Upper lobe of right lung (tissue), 1 donor: ENCODE data around the gene AFAP1L2. TPM values are rescaled to one million over a fixed set of nuclear protein-coding genes. Genes with fewer than 3 reads are reported as not detected.

ENCODE experiments used
- ATAC-seq: fragments of 200-7000 bp; cut with Tn5 transposase; one replicate; pipeline ENCODE4 v1.9.1; 2020; ENCODE audit warnings: mild to moderate bottlenecking, moderate library complexity
- DNase-seq: peaks from one replicate; pipeline ENCODE4 v3.0.0-alpha.2; 2020
- H3K27ac ChIP-seq: fragments of 200-600 bp; one replicate; pipeline ENCODE4 v1.8.0; 2022
- H3K27me3 ChIP-seq: fragments of 200-600 bp; one replicate; pipeline ENCODE4 v1.8.0; 2022; ENCODE audit warnings: mild to moderate bottlenecking
- H3K36me3 ChIP-seq: fragments of 200-600 bp; one replicate; pipeline ENCODE4 v1.8.0; 2022
- H3K4me1 ChIP-seq: fragments of 200-600 bp; one replicate; pipeline ENCODE4 v1.8.0; 2022
- H3K4me3 ChIP-seq: fragments of 200-600 bp; one replicate; pipeline ENCODE4 v1.8.0; 2022; ENCODE audit warnings: mild to moderate bottlenecking
- H3K9me3 ChIP-seq: fragments of 200-600 bp; one replicate; pipeline ENCODE4 v1.8.0; 2022
- intact Hi-C: fragments of 100-400 bp; cut with DNase I; formaldehyde crosslinking; loops from one replicate; pipeline ENCODE4 v1.11.0; 2022
- total RNA-seq: library from RNA; stranded (reverse); fragmentation: NEBNext Ultra II Directional; extraction: Animal tissue kit (Norgen Biotek cat#: 25700); gene quantifications from one replicate; pipeline ENCODE4 v1.2.1, GENCODE V29; 2021
- TF ChIP-seq, protein P1 (sequence below): fragments of 200-600 bp; IDR thresholded peaks from one replicate; pipeline ENCODE4 v1.8.0; 2022; ENCODE audit warnings: antibody characterized with exemption
- donor health status: DM: no; HTN: yes; CAD: no; lungs with severe emphysema.

Gene AFAP1L2
- total RNA-seq, 1 donor from 2014 or later, result 10.1 TPM

- TF ChIP-seq, protein P1, sequence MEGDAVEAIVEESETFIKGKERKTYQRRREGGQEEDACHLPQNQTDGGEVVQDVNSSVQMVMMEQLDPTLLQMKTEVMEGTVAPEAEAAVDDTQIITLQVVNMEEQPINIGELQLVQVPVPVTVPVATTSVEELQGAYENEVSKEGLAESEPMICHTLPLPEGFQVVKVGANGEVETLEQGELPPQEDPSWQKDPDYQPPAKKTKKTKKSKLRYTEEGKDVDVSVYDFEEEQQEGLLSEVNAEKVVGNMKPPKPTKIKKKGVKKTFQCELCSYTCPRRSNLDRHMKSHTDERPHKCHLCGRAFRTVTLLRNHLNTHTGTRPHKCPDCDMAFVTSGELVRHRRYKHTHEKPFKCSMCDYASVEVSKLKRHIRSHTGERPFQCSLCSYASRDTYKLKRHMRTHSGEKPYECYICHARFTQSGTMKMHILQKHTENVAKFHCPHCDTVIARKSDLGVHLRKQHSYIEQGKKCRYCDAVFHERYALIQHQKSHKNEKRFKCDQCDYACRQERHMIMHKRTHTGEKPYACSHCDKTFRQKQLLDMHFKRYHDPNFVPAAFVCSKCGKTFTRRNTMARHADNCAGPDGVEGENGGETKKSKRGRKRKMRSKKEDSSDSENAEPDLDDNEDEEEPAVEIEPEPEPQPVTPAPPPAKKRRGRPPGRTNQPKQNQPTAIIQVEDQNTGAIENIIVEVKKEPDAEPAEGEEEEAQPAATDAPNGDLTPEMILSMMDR, result no peak
- Histone ChIP-seq H3K36me3 (no peaks in the 10 kb centered on the region), H3K4me3 (no peak overlapping the region), H3K27me3 (no peaks in the 10 kb centered on the region), H3K27ac (no peak overlapping the region), H3K4me1 (peaks cover 12% of the 10 kb centered on the region), H3K9me3 (no peaks in the 10 kb centered on the region)
- DNase-seq (no peak), ATAC-seq (no peak)
- intact Hi-C loops, result no loop called here
These were observed 39.6 kb downstream of the AFAP1L2 start for GRCh38 chr10:114364726-114365125.

GRCh38 chr10:114363745-114364454 lies 40.4 kb downstream of the AFAP1L2 start:
- Histone ChIP-seq H3K4me3 (no peak overlapping the region), H3K36me3 (no peaks in the 10 kb centered on the region), H3K27ac (no peak overlapping the region), H3K9me3 (no peaks in the 10 kb centered on the region), H3K4me1 (peaks cover 12% of the 10 kb centered on the region), H3K27me3 (no peaks in the 10 kb centered on the region)
- no peak for DNase-seq
- no peak for ATAC-seq
- intact Hi-C loops, result no loop called here
- TF ChIP-seq, protein P1, result no peak

GRCh38 chr10:114362826-114363355 lies 41.4 kb downstream of the AFAP1L2 start:
- ATAC-seq (no peak), DNase-seq (no peak)
- no peaks in the 10 kb centered on the region for H3K36me3 ChIP-seq
- peaks cover 9% of the 10 kb centered on the region for H3K4me1 ChIP-seq
- no peak overlapping the region for H3K4me3 ChIP-seq
- no peaks in the 10 kb centered on the region for H3K9me3 ChIP-seq
- TF ChIP-seq, protein P1, result no peak
- H3K27ac ChIP-seq, result no peak overlapping the region
- intact Hi-C loops, result no loop called here
- H3K27me3 ChIP-seq, result no peaks in the 10 kb centered on the region

DNA sequence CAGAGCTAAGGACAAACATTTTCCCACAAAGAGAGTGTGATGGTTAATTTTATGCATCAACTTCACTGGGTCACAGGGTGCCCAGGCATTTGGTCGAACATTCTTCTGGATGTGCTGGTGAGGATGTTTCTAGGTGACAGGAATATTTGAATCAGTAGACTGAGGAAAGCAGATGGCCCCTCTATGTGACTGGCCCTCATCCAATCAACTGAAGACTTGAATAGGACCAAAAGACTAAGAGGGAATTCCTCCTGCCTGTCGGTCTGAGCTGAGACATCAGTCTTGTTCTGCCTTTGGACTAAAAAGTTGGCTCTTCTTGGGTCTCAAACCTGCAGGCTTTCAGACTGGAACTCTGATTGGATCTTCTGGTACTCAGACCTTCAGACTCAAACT lies 44.4 kb downstream of the AFAP1L2 start:
- no peak for DNase-seq
- Histone ChIP-seq H3K4me3 (no peak overlapping the region), H3K9me3 (no peaks in the 10 kb centered on the region), H3K4me1 (no peaks in the 10 kb centered on the region), H3K36me3 (no peaks in the 10 kb centered on the region), H3K27me3 (no peaks in the 10 kb centered on the region), H3K27ac (no peak overlapping the region)
- intact Hi-C loops, result no loop called here
- TF ChIP-seq, protein P1, result no peak
- no peak for ATAC-seq

GRCh38 chr10:114359041-114359952 lies 45.0 kb downstream of the AFAP1L2 start:
- TF ChIP-seq, protein P1, result no peak
- no peak overlapping the region for H3K4me3 ChIP-seq
- intact Hi-C loops, result no loop called here
- H3K9me3 ChIP-seq, result no peaks in the 10 kb centered on the region
- no peak overlapping the region for H3K27ac ChIP-seq
- ATAC-seq, result no peak
- H3K27me3 ChIP-seq, result no peaks in the 10 kb centered on the region
- DNase-seq, result no peak
- H3K4me1 ChIP-seq, result no peaks in the 10 kb centered on the region
- no peaks in the 10 kb centered on the region for H3K36me3 ChIP-seq
